Stimulated activated CD4-positive, alpha-beta T cell treated with anti-CD3 and anti-CD28 coated beads, TNF-alpha, amount 100 ng/mL, for 24 hours (primary cell): ENCODE results near the gene STIM2.

Source experiments
- DNase-seq, 3 experiments: peaks; one replicate each; pipeline ENCODE4 v3.0.0-alpha.2; 2020; ENCODE audit warnings: low read depth in 3 of 3

The STIM2 gene

GRCh38 chr4:26837993-26838842 is 22.4 kb upstream of the STIM2 start:
- DNase-seq, result no peak

GRCh38 chr4:26839016-26839415 is 21.6 kb upstream of the STIM2 start:
- DNase-seq, result no peak

GRCh38 chr4:26839534-26839951 is 21.1 kb upstream of the STIM2 start:
- DNase-seq, result no peak

- DNase-seq, result no peak
Measured at GRCh38 chr4:26840786-26841185, 19.9 kb upstream of the STIM2 start.

- no peak for DNase-seq
Measured at GRCh38 chr4:26842911-26843310, 17.7 kb upstream of the STIM2 start.

- no peak for DNase-seq
Measured at GRCh38 chr4:26850528-26850927, 10.1 kb upstream of the STIM2 start.

GRCh38 chr4:26851129-26851528 is 9.5 kb upstream of the STIM2 start:
- no peak for DNase-seq

- no peak for DNase-seq
Measured at GRCh38 chr4:26854701-26855100, 5.9 kb upstream of the STIM2 start.

GRCh38 chr4:26856906-26857277 is 3.7 kb upstream of the STIM2 start:
- DNase-seq, result no peak

- peak; percentile 80 to 88 (median 86) for DNase-seq
Measured at GRCh38 chr4:26857278-26858034, 3.2 kb upstream of the STIM2 start.

GRCh38 chr4:26858035-26858918 is 2.4 kb upstream of the STIM2 start:
- no peak for DNase-seq

GRCh38 chr4:26858947-26859401 is 1.7 kb upstream of the STIM2 start:
- no peak for DNase-seq

GRCh38 chr4:26859762-26860156 is 882 bp upstream of the STIM2 start:
- no peak for DNase-seq

GRCh38 chr4:26860922-26861433 is 337 bp downstream of the STIM2 start:
- DNase-seq, result peak in 2 of 3 experiments; percentile 27 to 54

- DNase-seq, result peak; percentile 45 to 73 (median 56)
Measured at GRCh38 chr4:26861434-26862186, 969 bp downstream of the STIM2 start.

GRCh38 chr4:26862381-26862915 is 1.8 kb downstream of the STIM2 start:
- no peak for DNase-seq

- no peak for DNase-seq
Measured at GRCh38 chr4:26863512-26863911, 2.9 kb downstream of the STIM2 start.

- DNase-seq, result no peak
Measured at GRCh38 chr4:26864899-26865298, 4.3 kb downstream of the STIM2 start.

- DNase-seq, result no peak
Measured at GRCh38 chr4:26866203-26866602, 5.6 kb downstream of the STIM2 start.

- DNase-seq, result no peak
Measured at GRCh38 chr4:26866781-26867180, 6.1 kb downstream of the STIM2 start.
